Stimulated activated CD8-positive, alpha-beta memory T cell treated with anti-CD3 and anti-CD28 coated beads, Interleukin-2, amount 100 ng/mL, for 1 hour (primary cell): ENCODE data around the gene SIPA1.

Source experiments
- DNase-seq, 2 donors: peaks; one replicate each; pipeline ENCODE4 v3.0.0-alpha.2; 2020; ENCODE audit warnings: low read depth in 2 of 2

SIPA1 gene

DNA sequence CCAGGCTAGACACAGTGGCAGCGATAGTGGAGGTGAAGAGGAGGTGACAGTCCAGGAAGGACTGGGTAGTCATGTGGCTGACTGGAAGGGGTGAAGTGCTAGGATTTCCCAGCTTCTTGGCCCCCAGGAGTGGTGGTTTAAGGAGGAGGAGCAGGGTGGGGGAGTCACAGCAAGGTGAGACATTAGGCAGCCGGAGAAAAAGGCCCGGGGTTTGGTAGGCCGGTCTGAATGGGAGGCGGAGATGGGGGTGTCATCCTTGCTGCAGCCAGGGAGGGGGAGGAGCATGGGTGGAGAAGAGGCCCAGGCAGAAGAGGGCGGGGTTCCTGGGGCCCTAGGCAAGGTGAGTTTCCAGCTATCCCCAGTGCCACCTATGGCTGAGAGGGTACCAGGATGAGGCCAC, 6.1 kb downstream of the SIPA1 start:
- DNase-seq: no peak

- no peak for DNase-seq
Measured at GRCh38 chr11:65644837-65645236, 6.9 kb downstream of the SIPA1 start.

DNA sequence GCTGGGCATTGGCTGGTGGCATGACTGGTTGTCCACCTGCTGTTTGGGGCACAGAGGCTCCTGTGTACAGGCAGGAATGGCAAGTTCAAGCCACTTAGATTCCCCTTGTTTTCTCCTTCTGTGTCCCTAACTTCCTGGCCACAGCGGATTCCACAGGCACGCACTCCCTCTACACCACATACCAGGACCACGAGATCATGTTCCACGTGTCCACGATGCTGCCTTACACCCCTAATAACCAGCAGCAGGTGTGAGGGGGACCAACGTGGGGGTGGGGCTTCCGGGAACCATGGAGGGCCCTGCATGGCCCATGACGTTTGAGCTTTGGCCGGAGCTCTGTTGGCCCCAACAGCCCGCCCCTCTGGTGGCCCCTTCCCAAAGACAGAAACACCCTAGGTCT, 7.8 kb downstream of the SIPA1 start:
- no peak for DNase-seq

DNA sequence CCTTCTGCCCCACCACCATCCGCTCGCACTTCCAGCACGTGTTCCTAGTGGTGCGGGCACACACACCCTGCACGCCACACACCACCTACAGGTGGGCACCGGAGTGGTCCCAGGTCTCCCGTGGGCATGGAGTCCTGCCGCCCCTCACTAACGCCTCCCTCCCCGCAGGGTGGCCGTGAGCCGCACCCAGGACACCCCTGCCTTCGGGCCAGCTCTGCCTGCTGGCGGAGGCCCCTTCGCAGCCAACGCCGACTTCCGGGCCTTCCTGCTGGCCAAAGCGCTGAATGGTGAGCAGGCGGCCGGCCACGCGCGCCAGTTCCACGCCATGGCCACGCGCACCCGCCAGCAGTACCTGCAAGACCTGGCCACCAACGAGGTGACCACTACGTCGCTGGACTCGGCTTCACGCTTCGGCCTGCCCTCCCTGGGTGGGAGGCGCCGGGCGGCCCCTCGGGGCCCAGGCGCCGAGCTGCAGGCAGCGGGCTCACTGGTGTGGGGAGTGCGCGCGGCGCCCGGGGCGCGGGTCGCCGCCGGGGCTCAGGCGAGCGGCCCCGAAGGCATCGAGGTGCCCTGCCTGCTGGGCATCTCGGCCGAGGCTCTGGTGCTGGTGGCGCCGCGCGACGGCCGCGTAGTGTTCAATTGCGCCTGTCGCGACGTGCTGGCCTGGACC, 8.5 kb downstream of the SIPA1 start:
- no peak for DNase-seq

- DNase-seq: no peak
Measured at GRCh38 chr11:65646958-65647701, 9.2 kb downstream of the SIPA1 start.

DNA sequence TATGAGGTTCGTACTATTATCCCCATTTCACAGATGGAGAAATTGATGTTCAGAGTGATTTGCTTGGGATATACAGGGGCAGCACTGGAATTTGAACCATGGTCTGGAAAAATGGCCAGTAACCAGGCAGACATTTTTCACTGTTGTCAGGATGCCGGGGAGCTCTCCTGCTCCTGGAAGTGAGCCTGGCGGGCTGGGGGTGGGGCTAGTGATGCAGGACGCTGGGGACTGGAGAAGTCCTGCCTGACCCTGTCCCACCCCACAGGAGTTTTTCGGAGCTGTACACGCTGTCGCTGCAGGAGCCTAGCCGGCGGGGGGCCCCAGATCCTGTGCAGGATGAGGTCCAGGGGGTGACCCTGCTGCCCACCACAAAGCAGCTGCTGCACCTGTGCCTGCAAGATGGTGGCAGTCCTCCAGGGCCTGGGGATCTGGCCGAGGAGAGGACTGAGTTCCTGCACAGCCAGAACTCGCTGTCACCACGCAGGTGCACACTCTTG, 11.1 kb downstream of the SIPA1 start:
- no peak for DNase-seq

- DNase-seq: no peak
Measured at GRCh38 chr11:65649656-65650546, 12.0 kb downstream of the SIPA1 start.

DNA sequence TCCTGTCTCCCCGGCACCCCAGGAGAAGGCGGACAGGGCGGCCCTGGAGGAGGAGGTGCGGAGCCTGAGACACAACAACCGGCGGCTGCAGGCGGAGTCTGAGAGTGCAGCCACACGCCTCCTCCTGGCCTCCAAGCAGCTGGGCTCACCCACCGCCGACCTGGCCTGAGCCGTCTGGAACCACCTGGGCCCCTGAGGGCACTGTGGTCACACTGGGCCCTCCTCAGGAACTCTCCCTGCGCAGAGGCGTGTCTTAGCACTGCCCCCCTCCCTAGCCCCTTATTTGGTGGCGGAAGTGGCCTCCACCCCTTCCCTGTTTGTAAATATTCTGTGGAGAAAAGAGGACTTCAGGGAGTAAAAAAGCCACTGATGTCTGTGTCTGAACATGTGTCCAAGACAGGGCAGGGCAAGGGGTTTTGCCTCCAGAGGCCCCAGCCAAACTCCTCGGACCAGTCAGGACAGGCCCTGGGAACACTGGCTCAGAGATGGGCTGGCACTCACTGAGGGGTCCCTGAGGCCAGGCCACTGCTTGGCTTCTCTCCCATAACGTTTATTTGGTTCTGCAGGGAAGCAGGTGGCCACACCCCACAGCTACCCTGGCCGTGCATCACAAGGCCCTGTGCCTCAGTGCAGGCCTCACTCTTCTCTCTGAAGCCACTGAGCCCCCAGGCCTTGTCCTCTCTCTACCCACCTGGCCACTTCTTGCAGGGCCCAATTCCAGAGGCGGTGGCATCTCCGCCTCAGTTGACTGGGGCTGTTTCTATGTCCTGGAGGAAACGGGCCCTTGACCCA, 12.8 kb downstream of the SIPA1 start:
- DNase-seq: no peak

DNA sequence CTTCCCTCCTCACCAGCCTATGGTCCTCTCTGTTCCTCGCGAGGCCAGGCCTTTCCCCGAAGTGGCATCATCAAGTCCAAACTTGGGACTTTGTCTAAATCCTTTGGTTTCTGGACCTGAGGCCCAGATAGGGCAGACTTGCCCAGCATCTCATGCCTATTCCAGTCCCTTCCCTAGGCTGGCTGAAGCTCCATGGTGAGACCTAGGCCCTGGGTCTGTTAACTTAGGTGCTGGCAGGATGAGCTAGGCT, 13.4 kb downstream of the SIPA1 start:
- no peak for DNase-seq

- no peak for DNase-seq
Measured at GRCh38 chr11:65651589-65652510, 13.9 kb downstream of the SIPA1 start.

- DNase-seq: peak; percentile 94 to 95
Measured at GRCh38 chr11:65652511-65653228, 14.8 kb downstream of the SIPA1 start.

DNA sequence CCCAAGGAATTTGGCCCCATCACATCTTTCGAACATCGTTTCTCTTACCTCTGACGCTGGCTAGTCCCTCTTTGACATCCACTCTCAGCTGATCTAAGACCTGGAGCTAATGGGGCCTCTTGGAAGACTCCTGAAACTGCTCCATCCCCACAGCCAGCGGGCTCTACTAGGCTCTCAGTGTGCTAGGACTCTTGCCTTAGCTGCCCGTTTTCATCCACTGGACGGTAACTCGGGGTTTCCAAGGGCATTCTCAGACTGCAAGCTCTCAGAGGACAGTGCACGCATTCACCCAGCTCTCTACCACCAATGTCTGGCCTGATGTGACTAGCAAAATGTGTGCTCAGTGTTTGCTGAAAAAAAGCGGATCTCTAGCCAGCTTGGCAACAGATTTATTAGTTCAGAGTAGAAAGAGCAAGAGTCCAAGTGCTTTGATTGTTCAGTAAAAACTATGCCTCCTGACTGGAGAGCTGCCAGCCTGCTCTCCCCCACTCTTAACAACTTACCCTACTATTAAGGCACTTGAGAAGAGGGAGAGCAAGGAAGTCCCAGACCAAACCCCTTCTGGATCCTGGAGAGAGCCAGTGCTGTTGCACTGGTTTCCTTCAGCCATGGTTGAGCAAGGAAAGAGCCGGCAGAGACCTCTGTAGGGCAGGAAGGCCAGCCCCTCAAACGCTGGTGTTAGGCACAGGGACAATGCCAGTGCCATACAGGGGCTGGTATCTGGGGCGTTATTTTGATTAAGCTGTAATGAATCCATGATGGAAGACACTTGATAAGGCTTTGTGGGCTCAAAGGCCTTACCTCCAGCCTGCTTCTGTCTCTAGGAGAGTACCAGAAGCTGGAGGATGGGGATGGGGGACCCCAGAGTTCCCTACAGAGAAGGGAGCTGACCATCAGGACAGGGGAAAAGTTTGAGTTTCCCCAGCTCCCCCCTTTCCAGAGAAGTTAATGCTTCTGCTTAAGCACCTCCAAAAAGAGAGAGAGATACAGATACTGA, 15.6 kb downstream of the SIPA1 start:
- no peak for DNase-seq

DNA sequence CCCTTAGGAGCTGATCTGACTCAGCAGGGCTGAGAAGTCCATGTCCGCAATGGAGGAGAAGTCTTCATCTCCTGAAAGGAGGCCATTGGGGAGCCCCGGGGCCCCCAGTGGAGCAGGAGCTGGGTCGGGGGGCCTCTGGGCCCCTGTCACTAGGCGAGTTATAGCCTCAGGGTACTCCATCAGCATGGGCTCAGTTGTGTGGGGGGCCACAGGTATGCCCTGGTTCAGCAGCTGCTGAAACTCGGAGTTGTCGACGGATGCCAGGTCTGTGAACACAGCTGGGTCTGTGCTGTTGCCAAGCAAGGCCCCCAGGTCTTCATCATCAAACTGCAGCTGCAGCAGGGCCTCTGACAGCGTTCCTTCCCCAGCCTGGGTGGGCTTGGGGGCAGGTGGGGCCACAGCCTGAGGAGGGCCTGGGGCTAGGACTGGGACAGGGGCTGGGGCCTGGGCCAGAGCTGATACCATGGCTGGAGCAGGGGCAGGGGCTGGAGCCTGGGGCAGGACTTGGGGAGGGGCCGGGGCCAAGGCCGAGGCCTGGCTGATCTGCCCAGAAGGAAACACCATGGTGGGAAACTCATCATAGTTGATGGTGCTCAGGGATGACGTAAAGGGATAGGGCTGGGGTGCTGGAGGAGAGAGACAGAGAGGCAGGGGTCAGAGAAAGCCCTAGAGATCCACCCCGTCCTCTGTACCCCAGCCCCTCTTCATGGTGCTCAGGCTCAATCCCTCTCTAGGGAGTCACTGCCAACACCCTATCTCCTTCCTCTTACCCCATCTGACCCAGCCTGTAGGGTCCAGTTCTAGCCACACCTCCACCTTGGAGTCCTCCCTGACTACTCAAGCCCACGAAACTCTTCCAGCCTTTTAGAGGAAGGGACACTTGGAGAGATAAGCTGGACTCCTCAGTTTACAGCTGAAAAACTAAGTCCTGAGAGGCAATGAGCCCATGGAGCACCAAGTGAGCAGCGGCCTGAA, 16.8 kb downstream of the SIPA1 start:
- no peak for DNase-seq

- DNase-seq: no peak
Measured at GRCh38 chr11:65655570-65656332, 17.9 kb downstream of the SIPA1 start.

- DNase-seq: no peak
Measured at GRCh38 chr11:65657426-65657825, 19.5 kb downstream of the SIPA1 start.

- no peak for DNase-seq
Measured at GRCh38 chr11:65658174-65659021, 20.5 kb downstream of the SIPA1 start.
